Measurements from ENCODE around the gene CDK14. TPM values are rescaled to one million over a fixed set of nuclear protein-coding genes. Genes with fewer than 3 reads are reported as not detected.

Gene CDK14
- total and polyA plus RNA-seq, 10 of the 15 experiments (the other 5 are each of a cell fraction or from before 2014, with no cell fraction given), result 6.5 to 61.3 (median 24.2) TPM

DNA sequence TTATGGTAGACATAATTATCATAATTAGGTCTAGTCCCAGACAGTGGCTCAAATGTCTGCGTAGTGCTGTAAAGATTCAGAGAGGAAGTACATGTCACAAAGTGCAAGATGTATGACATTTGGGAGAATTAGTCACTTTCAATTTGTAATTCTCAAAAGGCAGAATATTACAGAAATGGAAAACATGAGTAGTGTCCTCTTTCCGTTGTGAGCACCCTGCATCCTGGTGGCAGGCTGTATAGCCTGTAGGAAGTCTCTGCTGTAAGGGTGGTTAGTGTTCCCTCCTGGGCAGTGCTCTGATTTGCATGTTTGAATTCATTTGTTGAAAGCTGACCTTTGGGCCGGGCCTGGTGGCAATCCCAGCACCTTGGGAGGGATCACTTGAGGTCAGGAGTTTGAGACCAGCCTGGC, 17.0 kb downstream of the CDK14 start (continued):
- TF ChIP-seq MXI1 (IDR thresholded peaks at IDR 0.05; ENCODE audit: low read depth, low read length) (no peak), BACH1 (IDR thresholded peaks at IDR 0.05; ENCODE audit: borderline replicate concordance) (no peak; the same call in 1 of the 2 replicates), ESRRA (IDR thresholded peaks at IDR 0.05; ENCODE audit: low read length) (no peak), DPF2 (IDR thresholded peaks at IDR 0.05) (peak; percentile 61; the same call in 1 of the 2 replicates), POU2F2 (IDR thresholded peaks at IDR 0.05; ENCODE audit: borderline replicate concordance, low read depth, low read length) (no peak), FOXK2 (IDR thresholded peaks at IDR 0.05) (no peak), CEBPB (IDR thresholded peaks at IDR 0.05; ENCODE audit: borderline replicate concordance in 1 of 2, low read depth in 2 of 2, low read length in 2 of 2) (no peak), FOS (IDR thresholded peaks at IDR 0.05; ENCODE audit: borderline replicate concordance, extremely low read depth, insufficient read length) (no peak), HDAC2 (IDR thresholded peaks at IDR 0.05) (no peak)
- TF ChIP-seq, protein P1, sequence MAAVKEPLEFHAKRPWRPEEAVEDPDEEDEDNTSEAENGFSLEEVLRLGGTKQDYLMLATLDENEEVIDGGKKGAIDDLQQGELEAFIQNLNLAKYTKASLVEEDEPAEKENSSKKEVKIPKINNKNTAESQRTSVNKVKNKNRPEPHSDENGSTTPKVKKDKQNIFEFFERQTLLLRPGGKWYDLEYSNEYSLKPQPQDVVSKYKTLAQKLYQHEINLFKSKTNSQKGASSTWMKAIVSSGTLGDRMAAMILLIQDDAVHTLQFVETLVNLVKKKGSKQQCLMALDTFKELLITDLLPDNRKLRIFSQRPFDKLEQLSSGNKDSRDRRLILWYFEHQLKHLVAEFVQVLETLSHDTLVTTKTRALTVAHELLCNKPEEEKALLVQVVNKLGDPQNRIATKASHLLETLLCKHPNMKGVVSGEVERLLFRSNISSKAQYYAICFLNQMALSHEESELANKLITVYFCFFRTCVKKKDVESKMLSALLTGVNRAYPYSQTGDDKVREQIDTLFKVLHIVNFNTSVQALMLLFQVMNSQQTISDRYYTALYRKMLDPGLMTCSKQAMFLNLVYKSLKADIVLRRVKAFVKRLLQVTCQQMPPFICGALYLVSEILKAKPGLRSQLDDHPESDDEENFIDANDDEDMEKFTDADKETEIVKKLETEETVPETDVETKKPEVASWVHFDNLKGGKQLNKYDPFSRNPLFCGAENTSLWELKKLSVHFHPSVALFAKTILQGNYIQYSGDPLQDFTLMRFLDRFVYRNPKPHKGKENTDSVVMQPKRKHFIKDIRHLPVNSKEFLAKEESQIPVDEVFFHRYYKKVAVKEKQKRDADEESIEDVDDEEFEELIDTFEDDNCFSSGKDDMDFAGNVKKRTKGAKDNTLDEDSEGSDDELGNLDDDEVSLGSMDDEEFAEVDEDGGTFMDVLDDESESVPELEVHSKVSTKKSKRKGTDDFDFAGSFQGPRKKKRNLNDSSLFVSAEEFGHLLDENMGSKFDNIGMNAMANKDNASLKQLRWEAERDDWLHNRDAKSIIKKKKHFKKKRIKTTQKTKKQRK (IDR thresholded peaks at IDR 0.05; ENCODE audit: low read depth, low read length), result no peak
- TF ChIP-seq, protein P2, sequence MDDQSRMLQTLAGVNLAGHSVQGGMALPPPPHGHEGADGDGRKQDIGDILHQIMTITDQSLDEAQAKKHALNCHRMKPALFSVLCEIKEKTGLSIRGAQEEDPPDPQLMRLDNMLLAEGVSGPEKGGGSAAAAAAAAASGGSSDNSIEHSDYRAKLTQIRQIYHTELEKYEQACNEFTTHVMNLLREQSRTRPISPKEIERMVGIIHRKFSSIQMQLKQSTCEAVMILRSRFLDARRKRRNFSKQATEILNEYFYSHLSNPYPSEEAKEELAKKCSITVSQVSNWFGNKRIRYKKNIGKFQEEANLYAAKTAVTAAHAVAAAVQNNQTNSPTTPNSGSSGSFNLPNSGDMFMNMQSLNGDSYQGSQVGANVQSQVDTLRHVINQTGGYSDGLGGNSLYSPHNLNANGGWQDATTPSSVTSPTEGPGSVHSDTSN (IDR thresholded peaks at IDR 0.05; ENCODE audit: insufficient replicate concordance, low read depth, low read length), result peak; percentile 64
- TF ChIP-seq, protein P3, sequence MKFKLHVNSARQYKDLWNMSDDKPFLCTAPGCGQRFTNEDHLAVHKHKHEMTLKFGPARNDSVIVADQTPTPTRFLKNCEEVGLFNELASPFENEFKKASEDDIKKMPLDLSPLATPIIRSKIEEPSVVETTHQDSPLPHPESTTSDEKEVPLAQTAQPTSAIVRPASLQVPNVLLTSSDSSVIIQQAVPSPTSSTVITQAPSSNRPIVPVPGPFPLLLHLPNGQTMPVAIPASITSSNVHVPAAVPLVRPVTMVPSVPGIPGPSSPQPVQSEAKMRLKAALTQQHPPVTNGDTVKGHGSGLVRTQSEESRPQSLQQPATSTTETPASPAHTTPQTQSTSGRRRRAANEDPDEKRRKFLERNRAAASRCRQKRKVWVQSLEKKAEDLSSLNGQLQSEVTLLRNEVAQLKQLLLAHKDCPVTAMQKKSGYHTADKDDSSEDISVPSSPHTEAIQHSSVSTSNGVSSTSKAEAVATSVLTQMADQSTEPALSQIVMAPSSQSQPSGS (IDR thresholded peaks at IDR 0.05; ENCODE audit: low read length), result peak; percentile 62
- TF ChIP-seq, protein P4, sequence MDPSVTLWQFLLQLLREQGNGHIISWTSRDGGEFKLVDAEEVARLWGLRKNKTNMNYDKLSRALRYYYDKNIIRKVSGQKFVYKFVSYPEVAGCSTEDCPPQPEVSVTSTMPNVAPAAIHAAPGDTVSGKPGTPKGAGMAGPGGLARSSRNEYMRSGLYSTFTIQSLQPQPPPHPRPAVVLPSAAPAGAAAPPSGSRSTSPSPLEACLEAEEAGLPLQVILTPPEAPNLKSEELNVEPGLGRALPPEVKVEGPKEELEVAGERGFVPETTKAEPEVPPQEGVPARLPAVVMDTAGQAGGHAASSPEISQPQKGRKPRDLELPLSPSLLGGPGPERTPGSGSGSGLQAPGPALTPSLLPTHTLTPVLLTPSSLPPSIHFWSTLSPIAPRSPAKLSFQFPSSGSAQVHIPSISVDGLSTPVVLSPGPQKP (IDR thresholded peaks at IDR 0.05; ENCODE audit: low read depth, low read length), result no peak
- TF ChIP-seq, protein P5, sequence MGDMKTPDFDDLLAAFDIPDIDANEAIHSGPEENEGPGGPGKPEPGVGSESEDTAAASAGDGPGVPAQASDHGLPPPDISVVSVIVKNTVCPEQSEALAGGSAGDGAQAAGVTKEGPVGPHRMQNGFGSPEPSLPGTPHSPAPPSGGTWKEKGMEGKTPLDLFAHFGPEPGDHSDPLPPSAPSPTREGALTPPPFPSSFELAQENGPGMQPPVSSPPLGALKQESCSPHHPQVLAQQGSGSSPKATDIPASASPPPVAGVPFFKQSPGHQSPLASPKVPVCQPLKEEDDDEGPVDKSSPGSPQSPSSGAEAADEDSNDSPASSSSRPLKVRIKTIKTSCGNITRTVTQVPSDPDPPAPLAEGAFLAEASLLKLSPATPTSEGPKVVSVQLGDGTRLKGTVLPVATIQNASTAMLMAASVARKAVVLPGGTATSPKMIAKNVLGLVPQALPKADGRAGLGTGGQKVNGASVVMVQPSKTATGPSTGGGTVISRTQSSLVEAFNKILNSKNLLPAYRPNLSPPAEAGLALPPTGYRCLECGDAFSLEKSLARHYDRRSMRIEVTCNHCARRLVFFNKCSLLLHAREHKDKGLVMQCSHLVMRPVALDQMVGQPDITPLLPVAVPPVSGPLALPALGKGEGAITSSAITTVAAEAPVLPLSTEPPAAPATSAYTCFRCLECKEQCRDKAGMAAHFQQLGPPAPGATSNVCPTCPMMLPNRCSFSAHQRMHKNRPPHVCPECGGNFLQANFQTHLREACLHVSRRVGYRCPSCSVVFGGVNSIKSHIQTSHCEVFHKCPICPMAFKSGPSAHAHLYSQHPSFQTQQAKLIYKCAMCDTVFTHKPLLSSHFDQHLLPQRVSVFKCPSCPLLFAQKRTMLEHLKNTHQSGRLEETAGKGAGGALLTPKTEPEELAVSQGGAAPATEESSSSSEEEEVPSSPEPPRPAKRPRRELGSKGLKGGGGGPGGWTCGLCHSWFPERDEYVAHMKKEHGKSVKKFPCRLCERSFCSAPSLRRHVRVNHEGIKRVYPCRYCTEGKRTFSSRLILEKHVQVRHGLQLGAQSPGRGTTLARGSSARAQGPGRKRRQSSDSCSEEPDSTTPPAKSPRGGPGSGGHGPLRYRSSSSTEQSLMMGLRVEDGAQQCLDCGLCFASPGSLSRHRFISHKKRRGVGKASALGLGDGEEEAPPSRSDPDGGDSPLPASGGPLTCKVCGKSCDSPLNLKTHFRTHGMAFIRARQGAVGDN (IDR thresholded peaks at IDR 0.05), result no peak

Data from GM12878 (cell line).